ENCODE results near the gene IQSEC3. TPM values are rescaled to one million over a fixed set of nuclear protein-coding genes. Genes with fewer than 3 reads are reported as not detected.
"Not testable (repeated sequence)": the region's sequence is repeated elsewhere in the genome, so short reads cannot be mapped to it uniquely, and the experiment has no call there.

The IQSEC3 gene
- total RNA-seq, 1 donor, result 0.21 TPM

DNA sequence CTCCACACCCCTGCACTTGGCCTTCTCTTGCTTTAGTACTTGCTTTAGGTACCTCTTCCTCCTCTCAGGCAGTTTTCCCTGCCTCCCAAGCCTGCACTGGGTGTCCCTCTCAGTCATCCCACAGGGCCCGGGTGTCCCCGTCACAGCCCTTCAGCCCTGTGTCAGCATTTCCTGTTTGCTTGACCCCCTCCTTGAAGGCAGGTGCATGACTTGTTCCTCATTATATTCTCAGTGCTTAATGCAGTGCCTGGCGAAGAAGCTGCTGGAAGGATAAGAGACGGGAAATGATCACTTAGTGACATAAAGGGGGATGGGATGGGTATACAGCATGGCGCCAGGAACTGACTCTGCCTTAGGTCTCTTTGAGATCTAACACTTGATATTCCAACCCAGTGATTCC lies 61.5 kb downstream of the IQSEC3 start:
- H3K9me3 ChIP-seq (ENCODE audit: low read depth, low read length), result no peaks in the 10 kb centered on the region
- H3K4me1 ChIP-seq (ENCODE audit: insufficient read depth, low read length), result no peaks in the 10 kb centered on the region
- no peak overlapping the region for H3K4me3 ChIP-seq (ENCODE audit: low read length)
- H3K27me3 ChIP-seq (ENCODE audit: insufficient read depth, low read length), result no peaks in the 10 kb centered on the region

DNA sequence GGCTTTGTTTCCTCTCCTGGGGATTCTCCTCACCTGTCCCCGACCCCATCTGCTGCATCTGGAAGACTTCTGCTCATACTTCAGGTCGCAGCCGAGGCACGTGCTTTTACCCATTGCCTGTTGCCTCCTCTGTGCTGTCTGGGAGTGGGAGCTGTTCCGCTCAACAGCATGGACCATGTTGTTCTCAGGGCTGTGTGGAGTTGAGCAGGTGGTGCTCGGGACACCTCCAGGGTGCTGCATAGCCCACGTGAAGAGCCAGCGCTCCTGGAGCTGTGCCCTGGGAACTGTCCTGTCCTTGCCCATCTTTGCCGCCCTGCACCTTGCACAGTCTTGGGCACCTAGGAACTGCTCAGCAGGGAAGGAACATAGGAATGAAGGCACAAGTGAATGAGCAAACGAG lies 62.4 kb downstream of the IQSEC3 start:
- Histone ChIP-seq H3K27me3 (ENCODE audit: insufficient read depth, low read length) (no peaks in the 10 kb centered on the region), H3K4me1 (ENCODE audit: insufficient read depth, low read length) (no peaks in the 10 kb centered on the region), H3K9me3 (ENCODE audit: low read depth, low read length) (no peaks in the 10 kb centered on the region), H3K4me3 (ENCODE audit: low read length) (no peak overlapping the region)

DNA sequence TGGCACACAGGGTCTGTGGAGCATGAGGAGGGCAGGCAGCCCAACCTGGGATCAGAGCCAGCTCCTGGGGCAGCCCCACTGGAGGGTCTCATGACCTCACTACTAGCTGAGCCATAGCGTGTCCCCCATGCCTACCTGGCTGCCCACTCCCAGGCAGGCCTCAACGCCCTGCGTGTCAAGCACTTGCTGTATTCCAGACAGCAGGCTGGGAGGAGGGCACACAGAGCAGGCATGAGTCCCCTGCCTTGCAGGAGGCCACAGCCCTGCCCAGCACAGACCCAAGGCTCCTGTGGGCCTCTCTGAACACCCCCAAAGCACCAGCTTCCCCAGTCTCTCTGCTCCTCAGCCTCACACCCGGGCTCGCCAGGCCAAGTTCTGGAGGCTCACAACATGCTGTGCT lies 64.0 kb downstream of the IQSEC3 start:
- Histone ChIP-seq H3K9me3 (ENCODE audit: low read depth, low read length) (no peaks in the 10 kb centered on the region), H3K4me3 (ENCODE audit: low read length) (no peak overlapping the region), H3K4me1 (ENCODE audit: insufficient read depth, low read length) (no peaks in the 10 kb centered on the region), H3K27me3 (ENCODE audit: insufficient read depth, low read length) (no peaks in the 10 kb centered on the region)

GRCh38 chr12:131008-131407 lies 64.4 kb downstream of the IQSEC3 start:
- no peaks in the 10 kb centered on the region for H3K4me1 ChIP-seq (ENCODE audit: insufficient read depth, low read length)
- no peaks in the 10 kb centered on the region for H3K27me3 ChIP-seq (ENCODE audit: insufficient read depth, low read length)
- no peak overlapping the region for H3K4me3 ChIP-seq (ENCODE audit: low read length)
- no peaks in the 10 kb centered on the region for H3K9me3 ChIP-seq (ENCODE audit: low read depth, low read length)

DNA sequence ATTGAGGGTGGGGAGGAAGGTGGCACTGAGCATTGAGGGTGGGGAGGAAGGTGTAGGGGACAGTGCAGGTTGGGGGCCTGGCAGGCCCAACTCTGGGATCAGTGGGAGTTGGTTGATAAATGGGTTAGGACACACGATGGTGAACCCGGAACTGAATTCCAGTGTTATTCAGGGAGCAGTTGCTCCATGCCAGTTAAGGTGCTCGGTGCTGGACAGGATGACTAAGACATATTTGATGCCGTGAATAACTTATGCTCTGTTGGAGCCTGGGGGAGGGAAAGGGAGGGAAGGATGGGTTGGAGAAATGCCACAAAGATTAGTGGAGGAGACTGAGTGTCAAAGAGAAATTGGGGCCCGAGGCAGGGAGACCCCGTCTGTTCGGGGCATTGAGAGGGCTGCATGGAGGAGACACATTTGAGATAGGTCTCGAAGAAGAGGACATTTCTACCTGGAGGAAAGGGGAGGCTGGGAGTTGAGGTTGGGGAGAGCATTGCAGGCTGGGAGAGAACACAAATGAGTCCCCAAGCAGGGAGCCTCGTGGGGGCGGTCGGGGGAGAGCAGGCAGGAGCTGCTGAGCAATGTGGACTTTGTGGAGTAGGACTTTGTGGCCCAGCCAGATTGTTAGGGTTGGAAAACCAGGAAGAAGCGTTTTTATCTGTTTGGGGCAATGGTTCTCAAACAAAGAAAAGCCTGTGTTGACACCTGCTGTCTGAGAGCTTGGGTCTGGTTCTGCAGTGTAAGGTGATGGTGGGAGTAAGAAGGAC lies 65.3 kb downstream of the IQSEC3 start:
- no peaks in the 10 kb centered on the region for H3K4me1 ChIP-seq (ENCODE audit: insufficient read depth, low read length)
- H3K9me3 ChIP-seq (ENCODE audit: low read depth, low read length), result no peaks in the 10 kb centered on the region
- H3K27me3 ChIP-seq (ENCODE audit: insufficient read depth, low read length), result no peaks in the 10 kb centered on the region
- H3K4me3 ChIP-seq (ENCODE audit: low read length), result no peak overlapping the region

GRCh38 chr12:133616-134232 lies 67.2 kb downstream of the IQSEC3 start:
- H3K27me3 ChIP-seq (ENCODE audit: insufficient read depth, low read length); H3K4me1 ChIP-seq (ENCODE audit: insufficient read depth, low read length); H3K9me3 ChIP-seq (ENCODE audit: low read depth, low read length); H3K4me3 ChIP-seq (ENCODE audit: low read length): not testable (repeated sequence)

- no peak overlapping the region for H3K4me3 ChIP-seq (ENCODE audit: low read length)
- peaks cover 12% of the 10 kb centered on the region for H3K27me3 ChIP-seq (ENCODE audit: insufficient read depth, low read length)
- H3K9me3 ChIP-seq (ENCODE audit: low read depth, low read length), result no peaks in the 10 kb centered on the region
- no peaks in the 10 kb centered on the region for H3K4me1 ChIP-seq (ENCODE audit: insufficient read depth, low read length)
Measured at GRCh38 chr12:135138-135537, 68.6 kb downstream of the IQSEC3 start.

GRCh38 chr12:138171-138897 lies 71.8 kb downstream of the IQSEC3 start:
- Histone ChIP-seq H3K4me3 (ENCODE audit: low read length) (no peak overlapping the region), H3K4me1 (ENCODE audit: insufficient read depth, low read length) (no peaks in the 10 kb centered on the region), H3K27me3 (ENCODE audit: insufficient read depth, low read length) (peaks cover 14% of the 10 kb centered on the region), H3K9me3 (ENCODE audit: low read depth, low read length) (no peaks in the 10 kb centered on the region)

- H3K9me3 ChIP-seq (ENCODE audit: low read depth, low read length), result no peaks in the 10 kb centered on the region
- H3K27me3 ChIP-seq (ENCODE audit: insufficient read depth, low read length), result peaks cover 14% of the 10 kb centered on the region
- no peak overlapping the region for H3K4me3 ChIP-seq (ENCODE audit: low read length)
- no peaks in the 10 kb centered on the region for H3K4me1 ChIP-seq (ENCODE audit: insufficient read depth, low read length)
Measured at GRCh38 chr12:138898-139534, 72.4 kb downstream of the IQSEC3 start.

DNA sequence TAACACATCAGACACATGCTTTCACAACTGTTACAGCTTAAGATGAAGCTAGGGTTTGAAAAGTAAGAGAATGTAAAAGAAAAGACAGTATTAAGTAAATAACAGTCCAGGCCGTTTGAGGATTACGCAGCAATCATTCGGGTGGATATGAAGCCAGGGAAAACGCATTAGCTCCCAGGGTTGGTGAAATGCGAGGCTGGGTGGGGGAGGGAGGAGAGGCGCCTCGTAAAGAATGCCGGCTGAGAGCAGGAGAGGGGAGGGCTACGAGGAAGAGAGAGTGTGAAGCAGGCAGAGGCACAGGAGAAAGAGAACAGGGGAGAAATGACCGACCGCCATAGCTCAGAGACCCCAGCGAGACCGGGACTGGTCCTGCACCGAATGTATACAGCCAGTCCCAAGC lies 73.0 kb downstream of the IQSEC3 start:
- Histone ChIP-seq H3K4me1 (ENCODE audit: insufficient read depth, low read length) (no peaks in the 10 kb centered on the region), H3K9me3 (ENCODE audit: low read depth, low read length) (no peaks in the 10 kb centered on the region), H3K27me3 (ENCODE audit: insufficient read depth, low read length) (peaks cover 14% of the 10 kb centered on the region), H3K4me3 (ENCODE audit: low read length) (no peak overlapping the region)

GRCh38 chr12:140162-140561 lies 73.6 kb downstream of the IQSEC3 start:
- Histone ChIP-seq H3K4me1 (ENCODE audit: insufficient read depth, low read length) (no peaks in the 10 kb centered on the region), H3K9me3 (ENCODE audit: low read depth, low read length) (no peaks in the 10 kb centered on the region), H3K27me3 (ENCODE audit: insufficient read depth, low read length) (peaks cover 14% of the 10 kb centered on the region), H3K4me3 (ENCODE audit: low read length) (no peak overlapping the region)

GRCh38 chr12:143964-144649 lies 77.5 kb downstream of the IQSEC3 start:
- H3K4me1 ChIP-seq (ENCODE audit: insufficient read depth, low read length), result no peaks in the 10 kb centered on the region
- peaks cover 12% of the 10 kb centered on the region for H3K27me3 ChIP-seq (ENCODE audit: insufficient read depth, low read length)
- no peaks in the 10 kb centered on the region for H3K9me3 ChIP-seq (ENCODE audit: low read depth, low read length)
- H3K4me3 ChIP-seq (ENCODE audit: low read length), result no peak overlapping the region

DNA sequence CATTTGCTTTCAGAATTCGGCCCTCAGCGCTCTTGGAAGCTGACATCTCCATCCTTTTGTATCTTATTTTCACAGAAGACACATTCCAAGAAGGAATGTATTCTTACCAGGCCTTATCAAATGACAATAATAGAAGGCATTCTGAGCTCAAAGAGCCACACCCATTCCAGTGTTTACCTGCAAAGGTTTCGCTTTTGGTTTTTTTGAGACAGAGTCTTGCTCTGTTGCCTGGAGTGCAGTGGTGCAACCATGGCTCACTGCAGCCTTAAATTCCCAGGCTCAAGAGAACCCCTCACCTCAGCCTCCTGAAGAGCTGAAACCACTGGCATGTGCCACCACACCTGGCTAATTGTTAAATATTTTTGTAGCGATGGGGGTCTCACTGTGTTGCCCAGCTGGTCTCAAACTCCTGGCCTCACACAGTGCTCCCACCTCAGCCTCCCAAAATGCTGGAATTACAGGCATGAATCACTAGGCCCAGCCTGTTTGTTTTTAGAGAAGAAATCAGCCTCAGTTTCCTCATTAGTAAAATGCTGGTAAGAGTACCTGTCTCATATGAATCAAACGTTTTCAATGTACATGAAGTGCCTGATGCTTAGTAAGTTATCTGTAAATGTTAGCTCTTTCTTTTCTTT lies 78.2 kb downstream of the IQSEC3 start:
- Histone ChIP-seq H3K9me3 (ENCODE audit: low read depth, low read length) (no peaks in the 10 kb centered on the region), H3K4me3 (ENCODE audit: low read length) (no peak overlapping the region), H3K4me1 (ENCODE audit: insufficient read depth, low read length) (no peaks in the 10 kb centered on the region), H3K27me3 (ENCODE audit: insufficient read depth, low read length) (peaks cover 6% of the 10 kb centered on the region)

GRCh38 chr12:145369-145960 lies 78.9 kb downstream of the IQSEC3 start:
- Histone ChIP-seq H3K4me1 (ENCODE audit: insufficient read depth, low read length) (no peaks in the 10 kb centered on the region), H3K9me3 (ENCODE audit: low read depth, low read length) (no peaks in the 10 kb centered on the region), H3K4me3 (ENCODE audit: low read length) (no peak overlapping the region), H3K27me3 (ENCODE audit: insufficient read depth, low read length) (no peaks in the 10 kb centered on the region)

All from mononuclear cell (primary cell).